ENCODE data around the gene EMX2.

GRCh38 chr10:117502421-117503243 is 39.9 kb upstream of the EMX2 start:
- TF ChIP-seq CTCF (IDR thresholded peaks at IDR 0.05) (no peak), POLR2AphosphoS5 (IDR thresholded peaks at IDR 0.05) (no peak)

Data from prostate gland (tissue), 2 donors.